Motor neuron (in vitro differentiated cells): ENCODE measurements around the gene ZNF273. TPM values are rescaled to one million over a fixed set of nuclear protein-coding genes. Genes with fewer than 3 reads are reported as not detected.

ENCODE experiments used
- ATAC-seq, 8 experiments: fragments of 200-7000 bp; cut with Tn5 transposase; replicated peaks in 6 of 8; 2 replicates each; pipeline ENCODE4 v1.8.0; 2021; ENCODE audit warnings: mild to moderate bottlenecking in 8 of 8, moderate library complexity in 8 of 8
- H3K27ac ChIP-seq, 2 donors: fragments of 250-450 bp; sonication (Bioruptor Pico); 2 replicates each; pipeline ENCODE4 v1.9.0; 2021; ENCODE audit warnings: antibody characterized with exemption in 2 of 2, mild to moderate bottlenecking in 2 of 2, moderate library complexity in 1 of 2
- H3K4me1 ChIP-seq, 2 donors: fragments of 250-450 bp; sonication (Bioruptor Pico); replicated peaks in 1 of 2; 2 replicates each; pipeline ENCODE4 v1.6.1; 2021; ENCODE audit warnings: antibody characterized with exemption in 2 of 2, mild to moderate bottlenecking in 2 of 2, moderate library complexity in 1 of 2
- H3K4me3 ChIP-seq, 5 donors: fragments of 250-450 bp; sonication (Bioruptor Pico); 2 replicates each; pipeline ENCODE4 v1.9.0; 2021; ENCODE audit warnings: antibody characterized with exemption in 5 of 5, mild to moderate bottlenecking in 5 of 5, moderate library complexity in 4 of 5
- WGBS, 10 experiments: fragments of 450-650 bp; shearing (Covaris generic); methylation state at CpG; one replicate each; pipeline ENCODE4 v1.0.0; 2022; 5-methylcytosine and 5-hydroxymethylcytosine counted together
- in situ Hi-C, 9 experiments: fragments of 400-800 bp; cut with MboI; loops; one replicate each; pipeline ENCODE4 v1.15.0; 2021; ENCODE audit warnings: low sequenced_read_pairs in 9 of 9, low pct_unique_long_range_greater_than_20kb in 2 of 9; ENCODE audit not compliant: unreplicated experiment in 9 of 9
- total RNA-seq, 8 experiments: library from RNA; unstranded; fragments of 300-600 nt; gene quantifications; 2 replicates each; pipeline versions ENCODE4 v1.2.3 to v1.2.4, GENCODE V29; 2022

Gene ZNF273
- total RNA-seq, 8 experiments from 2014 or later, result 2.2 to 10.7 (median 5.8) TPM

GRCh38 chr7:64879800-64880199, 23.3 kb upstream of the ZNF273 start:
- 78 to 96% (median 90%) methylated on average over 2 to 13 of the region's 17 CpGs; no CpG with 5 or more reads in 2 of the 10 experiments for WGBS, 10 experiments
- no peak overlapping the region for H3K27ac ChIP-seq
- no peak for ATAC-seq
- peaks cover 0 to 4% of the 10 kb centered on the region in 2 donors for H3K4me1 ChIP-seq
- in situ Hi-C loops, result no loop called here
- no peak overlapping the region for H3K4me3 ChIP-seq

DNA sequence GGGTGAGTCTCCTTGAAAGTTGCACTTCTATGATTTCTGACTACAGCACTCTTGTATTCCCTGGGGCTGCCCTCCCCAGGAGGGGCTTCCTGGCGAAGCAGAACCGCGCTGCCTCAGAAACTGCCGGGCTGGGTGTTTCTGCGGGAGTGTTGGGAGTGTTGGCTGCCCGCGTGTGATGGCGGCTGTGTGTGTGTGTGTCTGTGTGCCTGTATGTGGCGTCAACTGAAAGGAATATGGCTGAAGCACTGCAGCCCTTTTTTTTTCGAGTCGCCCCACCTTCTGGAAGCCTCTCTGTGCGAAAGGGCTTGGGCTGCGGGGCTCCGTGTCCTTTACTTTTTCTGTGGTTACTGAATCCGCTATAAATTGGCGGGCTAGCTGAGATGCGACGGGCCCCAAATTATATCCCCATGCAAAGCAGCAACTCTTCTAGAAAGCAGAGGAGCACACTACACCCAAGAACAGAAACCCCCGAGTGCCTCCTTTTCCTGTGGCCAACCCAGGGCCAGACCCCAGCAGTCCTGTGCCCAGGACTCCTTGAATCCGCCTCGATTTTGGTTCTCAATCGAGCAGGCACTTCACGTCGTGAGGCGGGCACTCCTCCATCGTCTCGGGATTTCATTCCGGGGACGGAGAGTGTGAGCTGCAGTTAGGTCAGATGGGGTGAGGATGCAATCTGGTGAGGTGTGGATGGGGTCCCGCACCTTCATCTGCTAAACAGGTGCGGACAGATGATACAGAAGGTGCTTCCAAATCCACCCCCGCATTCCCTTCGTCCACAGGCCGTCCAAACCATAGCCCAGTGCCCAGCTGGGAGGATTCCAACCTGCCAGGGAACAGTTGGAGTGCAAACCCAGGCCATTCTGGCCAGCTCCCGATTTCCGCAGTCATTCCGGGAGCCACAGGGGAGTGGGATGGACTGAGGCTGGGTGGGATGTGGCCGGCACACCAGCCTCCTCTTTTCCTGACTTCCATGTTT, 22.5 kb upstream of the ZNF273 start:
- in situ Hi-C loops, result no loop called here
- H3K27ac ChIP-seq, result no peak overlapping the region
- peaks cover 0 to 4% of the 10 kb centered on the region in 2 donors for H3K4me1 ChIP-seq
- WGBS, 10 experiments, result 76 to 100% (median 89%) methylated on average over 2 to 18 of the region's 38 CpGs; no CpG with 5 or more reads in 1 of the 10 experiments
- H3K4me3 ChIP-seq, result no peak overlapping the region
- ATAC-seq, result no peak

- in situ Hi-C loops, result no loop called here
- peaks cover 0 to 4% of the 10 kb centered on the region in 2 donors for H3K4me1 ChIP-seq
- no peak for ATAC-seq
- no peak overlapping the region for H3K4me3 ChIP-seq
- 60 to 100% (median 85%) methylated on average over 1 to 5 of the region's 26 CpGs; no CpG with 5 or more reads in 3 of the 10 experiments for WGBS, 10 experiments
- no peak overlapping the region for H3K27ac ChIP-seq
Measured at GRCh38 chr7:64881461-64882287, 21.4 kb upstream of the ZNF273 start.

DNA sequence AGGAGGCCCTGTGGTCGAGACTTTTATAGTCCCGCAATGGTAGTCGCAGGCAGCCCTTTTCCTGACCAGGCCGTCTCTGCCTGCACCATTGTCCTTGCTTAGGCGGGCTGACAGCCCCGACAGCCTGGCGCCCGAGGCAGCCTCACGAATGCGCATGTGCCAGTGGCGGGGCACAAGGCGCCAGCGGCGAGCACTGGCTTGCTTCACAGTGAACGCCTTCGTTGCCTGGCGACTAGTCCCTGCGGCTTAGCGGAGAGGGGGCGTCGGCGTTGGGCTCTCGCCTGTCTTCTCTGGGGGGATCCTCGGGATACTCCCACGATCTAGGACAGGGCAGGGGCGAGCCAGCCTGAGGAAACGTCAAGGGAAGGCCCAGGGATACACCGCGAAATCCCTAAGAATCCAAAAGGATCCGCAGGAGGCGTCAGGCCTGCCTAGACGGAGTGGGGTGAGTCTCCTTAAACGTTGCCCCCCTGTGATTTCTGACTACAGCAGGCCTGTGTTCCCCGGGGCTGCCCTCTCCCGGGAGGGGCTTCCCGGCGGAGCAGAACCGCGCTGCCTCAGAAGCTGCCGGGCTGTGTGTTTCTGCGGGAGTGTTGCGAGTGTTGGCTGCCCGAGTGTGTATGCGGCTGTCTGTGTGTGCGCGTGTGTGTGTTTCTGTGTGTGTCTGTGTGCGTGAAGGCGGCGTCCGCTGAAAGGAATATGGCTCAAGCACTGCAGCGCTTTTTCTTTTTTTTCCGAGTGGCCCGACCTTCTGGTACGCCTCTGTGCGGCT, 20.5 kb upstream of the ZNF273 start:
- 0 to 88% (median 37%) methylated on average over 3 to 33 of the region's 55 CpGs; no CpG with 5 or more reads in 4 of the 10 experiments for WGBS, 10 experiments
- peak overlapping the region in 2 of 5 donors; percentile 5 to 14 for H3K4me3 ChIP-seq
- peak in 7 of 8 experiments; percentile 29 to 91 (median 74) for ATAC-seq
- H3K27ac ChIP-seq, result no peak overlapping the region
- H3K4me1 ChIP-seq, result no peaks in the 10 kb centered on the region
- in situ Hi-C loops, result no loop called here

- H3K27ac ChIP-seq, result no peak overlapping the region
- ATAC-seq, result peak in 1 of 8 experiments; percentile 15
- no peak overlapping the region for H3K4me3 ChIP-seq
Measured at GRCh38 chr7:64883113-64883905, 19.8 kb upstream of the ZNF273 start.

GRCh38 chr7:64884085-64884912, 18.8 kb upstream of the ZNF273 start:
- peaks cover 1 to 7% of the 10 kb centered on the region in 2 donors for H3K4me1 ChIP-seq
- ATAC-seq, result no peak
- no peak overlapping the region for H3K4me3 ChIP-seq
- in situ Hi-C loops, result no loop called here
- no peak overlapping the region for H3K27ac ChIP-seq
- 19 to 84% (median 71%) methylated on average over 1 to 12 of the region's 22 CpGs; no CpG with 5 or more reads in 2 of the 10 experiments for WGBS, 10 experiments

More at GRCh38 chr7:64883113-64883905, 19.8 kb upstream of the ZNF273 start:
- in situ Hi-C loops, result no loop called here
- no peaks in the 10 kb centered on the region for H3K4me1 ChIP-seq
- WGBS, 10 experiments, result 20 to 100% (median 76%) methylated on average over 1 to 17 of the region's 38 CpGs; no CpG with 5 or more reads in 1 of the 10 experiments

- no peak for ATAC-seq
- 60 to 100% (median 85%) methylated on average over 1 to 7 of the region's 19 CpGs; no CpG with 5 or more reads in 4 of the 10 experiments for WGBS, 10 experiments
- H3K4me1 ChIP-seq, result peaks cover 7 to 12% of the 10 kb centered on the region in 2 donors
- in situ Hi-C loops, result no loop called here
- no peak overlapping the region for H3K27ac ChIP-seq
- no peak overlapping the region for H3K4me3 ChIP-seq
Measured at GRCh38 chr7:64884913-64885370, 18.1 kb upstream of the ZNF273 start.

GRCh38 chr7:64885520-64886240, 17.4 kb upstream of the ZNF273 start:
- Histone ChIP-seq H3K4me3 (no peak overlapping the region), H3K4me1 (peaks cover 7 to 12% of the 10 kb centered on the region in 2 donors), H3K27ac (no peak overlapping the region)
- WGBS, 10 experiments, result 55 to 100% (median 82%) methylated on average over 1 to 5 of the region's 5 CpGs; no CpG with 5 or more reads in 2 of the 10 experiments
- in situ Hi-C loops, result no loop called here
- ATAC-seq, result no peak

DNA sequence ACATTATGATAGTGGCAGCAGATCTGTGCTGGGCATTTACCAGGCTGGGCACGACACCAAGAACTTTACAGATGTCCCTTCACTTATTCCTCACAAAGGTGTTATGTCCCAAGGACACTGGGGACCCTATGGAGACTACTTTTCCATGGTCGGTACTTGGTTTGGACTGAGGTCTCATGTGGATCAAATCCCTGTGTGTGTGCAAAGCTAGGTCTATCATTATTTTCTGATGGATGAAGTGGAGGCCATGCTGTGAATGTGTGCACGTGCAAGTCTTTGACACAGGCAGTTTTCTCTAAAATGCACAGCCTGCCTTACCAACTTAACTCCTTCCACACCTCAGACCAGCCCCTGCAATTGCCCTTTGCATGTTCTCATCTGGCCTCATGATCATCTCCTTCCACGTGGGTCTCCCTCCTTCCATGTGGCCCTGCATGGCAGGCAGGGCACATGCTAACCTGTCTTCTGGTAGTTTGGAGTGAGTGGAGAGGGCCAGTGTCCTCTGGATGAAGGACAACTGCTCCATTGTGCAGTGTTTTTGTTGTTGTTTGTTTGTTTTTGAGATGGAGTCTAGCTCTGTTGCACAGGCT, 16.0 kb upstream of the ZNF273 start:
- Histone ChIP-seq H3K4me1 (peaks cover 7 to 12% of the 10 kb centered on the region in 2 donors), H3K27ac (no peak overlapping the region), H3K4me3 (no peak overlapping the region)
- no peak for ATAC-seq
- 0 to 64% (median 43%) methylated on average over 1 to 4 of the region's 4 CpGs; no CpG with 5 or more reads in 3 of the 10 experiments for WGBS, 10 experiments
- in situ Hi-C loops, result no loop called here

GRCh38 chr7:64887756-64888508, 15.1 kb upstream of the ZNF273 start:
- no peak overlapping the region for H3K27ac ChIP-seq
- peak overlapping the region in 4 of 5 donors; percentile 17 to 30 (median 24) for H3K4me3 ChIP-seq
- ATAC-seq, result peak in 7 of 8 experiments; percentile 29 to 56 (median 37)
- H3K4me1 ChIP-seq, result peaks cover 7 to 12% of the 10 kb centered on the region in 2 donors
- in situ Hi-C loops, result no loop called here
- WGBS, 10 experiments, result 10 to 80% (median 29%) methylated on average over 1 to 6 of the region's 13 CpGs; no CpG with 5 or more reads in 4 of the 10 experiments
